Cortex of kidney (tissue), 1 donor: ENCODE measurements around the gene GAGE12F.
"Not testable (repeated sequence)": the region's sequence is repeated elsewhere in the genome, so short reads cannot be mapped to it uniquely, and the experiment has no call there.

Experiments used
- DNase-seq: peaks from one replicate; lab custom pipeline; 2025; lab: John Stamatoyannopoulos, UW

Gene GAGE12F, protein sequence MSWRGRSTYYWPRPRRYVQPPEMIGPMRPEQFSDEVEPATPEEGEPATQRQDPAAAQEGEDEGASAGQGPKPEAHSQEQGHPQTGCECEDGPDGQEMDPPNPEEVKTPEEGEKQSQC

GRCh38 chrX:49560542-49560941 is at the start of gene GAGE12F:
TSS of gene GAGE12F (plus strand) at chrX:49560842. CDS start at chrX:49561997, 1,155 bp downstream.
- not testable (repeated sequence) for DNase-seq

- DNase-seq = not testable (repeated sequence)
Measured at GRCh38 chrX:49531877-49532276, 28.8 kb upstream of the GAGE12F start, which contains the start of gene GAGE12C. TSS of gene GAGE12C (plus strand) at chrX:49532177. CDS start at chrX:49533332, 1,155 bp downstream.

- DNase-seq = not testable (repeated sequence)
Measured at GRCh38 chrX:49541433-49541832, 19.2 kb upstream of the GAGE12F start, which contains the start of gene GAGE12D. TSS of gene GAGE12D (plus strand) at chrX:49541733. CDS start at chrX:49542888, 1,155 bp downstream.

GRCh38 chrX:49550989-49551388 is 9.7 kb upstream of the GAGE12F start, which contains the start of gene GAGE12E:
TSS of gene GAGE12E (plus strand) at chrX:49551289. CDS start at chrX:49552444, 1,155 bp downstream.
- DNase-seq = not testable (repeated sequence)

GRCh38 chrX:49568728-49569127 is 8.1 kb downstream of the GAGE12F start:
- not testable (repeated sequence) for DNase-seq

DNA sequence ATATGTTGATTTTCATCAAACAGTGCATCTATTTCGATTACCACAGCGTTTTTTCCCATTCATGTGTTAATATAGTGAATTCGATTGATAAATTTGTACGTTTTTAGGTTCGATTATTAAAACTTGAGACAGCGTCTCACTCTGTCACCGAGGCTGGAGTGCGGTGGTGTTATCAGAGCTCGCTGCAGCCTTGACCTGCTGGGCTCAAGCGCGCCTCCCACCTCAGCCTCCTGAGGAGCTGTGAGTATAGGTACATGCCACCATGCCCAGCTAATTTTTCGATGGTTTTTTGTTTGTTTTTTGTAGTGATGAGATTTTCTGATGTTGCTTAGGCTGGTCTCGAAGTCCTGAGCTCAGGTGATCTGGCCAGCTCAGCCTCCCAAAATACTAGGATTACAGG is 8.5 kb downstream of the GAGE12F start:
- not testable (repeated sequence) for DNase-seq

- not testable (repeated sequence) for DNase-seq
Measured at GRCh38 chrX:49570100-49570499, 9.5 kb downstream of the GAGE12F start, which contains the start of gene GAGE12G. TSS of gene GAGE12G (plus strand) at chrX:49570400. CDS start at chrX:49571555, 1,155 bp downstream.

DNA sequence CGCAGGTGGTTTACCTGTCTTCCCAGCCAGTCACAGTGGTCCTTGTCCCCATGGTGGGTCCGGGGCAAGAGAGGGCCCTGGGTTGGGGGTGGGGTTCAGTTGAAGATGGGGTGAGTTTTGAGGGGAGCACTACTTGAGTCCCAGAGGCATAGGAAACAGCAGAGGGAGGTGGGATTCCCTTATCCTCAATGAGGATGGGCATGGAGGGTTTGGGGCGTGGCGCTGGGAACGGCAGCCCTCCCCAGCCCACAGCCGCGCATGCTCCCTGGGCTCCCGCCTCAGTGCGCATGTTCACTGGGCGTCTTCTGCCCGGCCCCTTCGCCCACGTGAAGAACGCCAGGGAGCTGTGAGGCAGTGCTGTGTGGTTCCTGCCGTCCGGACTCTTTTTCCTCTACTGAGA is 19.0 kb downstream of the GAGE12F start, which contains the start of gene GAGE12H:
Gene GAGE12H, plus strand, starts transcription at position 301 of the 400 bp plus-strand sequence. CDS start 1,155 bp downstream, outside the sequence.
- DNase-seq = not testable (repeated sequence)

DNA sequence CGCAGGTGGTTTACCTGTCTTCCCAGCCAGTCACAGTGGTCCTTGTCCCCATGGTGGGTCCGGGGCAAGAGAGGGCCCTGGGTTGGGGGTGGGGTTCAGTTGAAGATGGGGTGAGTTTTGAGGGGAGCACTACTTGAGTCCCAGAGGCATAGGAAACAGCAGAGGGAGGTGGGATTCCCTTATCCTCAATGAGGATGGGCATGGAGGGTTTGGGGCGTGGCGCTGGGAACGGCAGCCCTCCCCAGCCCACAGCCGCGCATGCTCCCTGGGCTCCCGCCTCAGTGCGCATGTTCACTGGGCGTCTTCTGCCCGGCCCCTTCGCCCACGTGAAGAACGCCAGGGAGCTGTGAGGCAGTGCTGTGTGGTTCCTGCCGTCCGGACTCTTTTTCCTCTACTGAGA is 28.6 kb downstream of the GAGE12F start, which contains the start of gene GAGE2A:
Gene GAGE2A, plus strand, starts transcription at position 301 of the 400 bp plus-strand sequence. CDS start 1,155 bp downstream, outside the sequence.
- DNase-seq = not testable (repeated sequence)

DNA sequence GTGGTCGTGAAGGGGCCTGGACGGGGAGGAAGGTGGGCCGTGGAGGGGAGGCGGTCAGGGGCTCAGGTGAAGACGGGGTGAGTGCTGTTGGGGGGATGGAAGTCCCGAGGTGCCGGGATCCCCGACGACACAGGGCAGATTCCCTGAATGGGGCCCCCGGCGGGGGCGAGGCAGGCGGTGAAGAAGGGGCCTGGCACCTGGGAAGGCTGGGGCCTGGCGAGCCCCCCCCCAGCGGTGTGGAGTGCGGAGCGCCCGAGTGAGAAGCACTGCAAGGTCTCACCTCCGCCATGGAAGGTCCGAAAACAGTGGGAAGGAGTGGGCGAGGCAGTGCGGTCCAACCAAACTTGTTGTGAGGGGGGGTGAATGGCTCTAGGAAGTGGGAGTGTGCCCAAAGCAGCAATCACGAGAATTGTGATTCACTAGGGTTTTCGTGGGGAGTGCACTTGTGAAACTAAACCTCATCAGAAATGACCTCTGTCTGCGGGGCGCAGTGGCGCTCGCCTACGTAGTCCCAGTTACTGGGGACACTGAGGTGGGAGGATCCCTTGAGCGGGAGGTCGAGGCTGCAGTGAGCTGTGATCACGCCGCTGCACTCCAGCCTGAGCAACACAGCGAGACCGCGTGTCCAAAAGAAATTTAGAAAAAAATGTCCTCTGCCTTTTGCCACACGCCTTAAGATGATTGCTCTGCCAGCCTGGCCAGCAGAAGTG is 29.3 kb downstream of the GAGE12F start:
- DNase-seq = not testable (repeated sequence)

DNA sequence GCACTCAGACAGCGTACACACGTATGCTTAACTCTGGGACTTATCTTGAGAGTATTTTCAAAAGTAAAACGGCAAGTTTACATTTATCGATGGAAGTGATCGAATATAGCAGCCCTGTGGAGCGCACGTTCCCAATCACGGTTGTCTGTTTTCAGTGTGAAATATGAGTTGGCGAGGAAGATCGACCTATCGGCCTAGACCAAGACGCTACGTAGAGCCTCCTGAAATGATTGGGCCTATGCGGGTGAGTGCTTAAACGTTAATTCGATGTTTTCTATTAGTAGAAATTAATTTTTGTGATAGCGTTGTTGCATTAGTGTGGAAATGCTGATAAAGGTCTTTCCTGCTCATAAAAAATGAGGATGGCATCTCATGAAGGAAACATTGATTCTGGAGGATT is 29.8 kb downstream of the GAGE12F start:
- not testable (repeated sequence) for DNase-seq

GRCh38 chrX:49598720-49599119 is 38.1 kb downstream of the GAGE12F start, which contains the start of gene GAGE1:
TSS of gene GAGE1 (plus strand) at chrX:49599020. CDS start at chrX:49600175, 1,155 bp downstream.
- not testable (repeated sequence) for DNase-seq

- no peak for DNase-seq
Measured at GRCh38 chrX:49610718-49611310, 50.2 kb downstream of the GAGE12F start.
